ENCODE data around the gene CACNA1E. TPM values are rescaled to one million over a fixed set of nuclear protein-coding genes. Genes with fewer than 3 reads are reported as not detected.

CACNA1E gene
- total RNA-seq, 1 donor from 2014 or later = 0.52 TPM

GRCh38 chr1:181556631-181557030, 73.3 kb downstream of the CACNA1E start:
- no peak overlapping the region for H3K9ac ChIP-seq (ENCODE audit: low read depth in 1 of 3, low read length in 3 of 3)
- no peak overlapping the region for H3K27ac ChIP-seq (ENCODE audit: low read depth, low read length)
- no peaks in the 10 kb centered on the region for H3K4me1 ChIP-seq (ENCODE audit: control insufficient read depth in 3 of 3, insufficient read depth in 3 of 3, low read length in 3 of 3)
- H3K9me3 ChIP-seq (ENCODE audit: control insufficient read depth in 3 of 3, low read length in 3 of 3) = no peaks in the 10 kb centered on the region
- no peak overlapping the region for H3K4me3 ChIP-seq (ENCODE audit: low read length in 3 of 3)
- H3K36me3 ChIP-seq (ENCODE audit: control insufficient read depth in 3 of 3, insufficient read depth in 3 of 3, low read length in 3 of 3) = no peaks in the 10 kb centered on the region
- peaks cover 0 to 7% (median 0%) of the 10 kb centered on the region in 3 donors for H3K27me3 ChIP-seq (ENCODE audit: control insufficient read depth in 3 of 3, insufficient read depth in 3 of 3, low read length in 3 of 3)

GRCh38 chr1:181557313-181557712, 74.0 kb downstream of the CACNA1E start:
- Histone ChIP-seq H3K4me1 (ENCODE audit: control insufficient read depth in 3 of 3, insufficient read depth in 3 of 3, low read length in 3 of 3) (no peaks in the 10 kb centered on the region), H3K4me3 (ENCODE audit: low read length in 3 of 3) (no peak overlapping the region), H3K27ac (ENCODE audit: low read depth, low read length) (no peak overlapping the region), H3K9ac (ENCODE audit: low read depth in 1 of 3, low read length in 3 of 3) (no peak overlapping the region), H3K36me3 (ENCODE audit: control insufficient read depth in 3 of 3, insufficient read depth in 3 of 3, low read length in 3 of 3) (no peaks in the 10 kb centered on the region), H3K9me3 (ENCODE audit: control insufficient read depth in 3 of 3, low read length in 3 of 3) (no peaks in the 10 kb centered on the region), H3K27me3 (ENCODE audit: control insufficient read depth in 3 of 3, insufficient read depth in 3 of 3, low read length in 3 of 3) (peaks cover 0 to 7% (median 0%) of the 10 kb centered on the region in 3 donors)

GRCh38 chr1:181558416-181558815, 75.1 kb downstream of the CACNA1E start:
- no peak overlapping the region for H3K27ac ChIP-seq (ENCODE audit: low read depth, low read length)
- H3K9ac ChIP-seq (ENCODE audit: low read depth in 1 of 3, low read length in 3 of 3) = no peak overlapping the region
- no peaks in the 10 kb centered on the region for H3K9me3 ChIP-seq (ENCODE audit: control insufficient read depth in 3 of 3, low read length in 3 of 3)
- peaks cover 0 to 7% (median 0%) of the 10 kb centered on the region in 3 donors for H3K27me3 ChIP-seq (ENCODE audit: control insufficient read depth in 3 of 3, insufficient read depth in 3 of 3, low read length in 3 of 3)
- H3K4me1 ChIP-seq (ENCODE audit: control insufficient read depth in 3 of 3, insufficient read depth in 3 of 3, low read length in 3 of 3) = no peaks in the 10 kb centered on the region
- H3K4me3 ChIP-seq (ENCODE audit: low read length in 3 of 3) = no peak overlapping the region
- no peaks in the 10 kb centered on the region for H3K36me3 ChIP-seq (ENCODE audit: control insufficient read depth in 3 of 3, insufficient read depth in 3 of 3, low read length in 3 of 3)

GRCh38 chr1:181559142-181559541, 75.8 kb downstream of the CACNA1E start:
- H3K27me3 ChIP-seq (ENCODE audit: control insufficient read depth in 3 of 3, insufficient read depth in 3 of 3, low read length in 3 of 3) = peaks cover 0 to 7% (median 0%) of the 10 kb centered on the region in 3 donors
- no peaks in the 10 kb centered on the region for H3K9me3 ChIP-seq (ENCODE audit: control insufficient read depth in 3 of 3, low read length in 3 of 3)
- no peak overlapping the region for H3K9ac ChIP-seq (ENCODE audit: low read depth in 1 of 3, low read length in 3 of 3)
- no peaks in the 10 kb centered on the region for H3K36me3 ChIP-seq (ENCODE audit: control insufficient read depth in 3 of 3, insufficient read depth in 3 of 3, low read length in 3 of 3)
- H3K27ac ChIP-seq (ENCODE audit: low read depth, low read length) = no peak overlapping the region
- no peaks in the 10 kb centered on the region for H3K4me1 ChIP-seq (ENCODE audit: control insufficient read depth in 3 of 3, insufficient read depth in 3 of 3, low read length in 3 of 3)
- H3K4me3 ChIP-seq (ENCODE audit: low read length in 3 of 3) = no peak overlapping the region

- Histone ChIP-seq H3K4me3 (ENCODE audit: low read length in 3 of 3) (no peak overlapping the region), H3K9ac (ENCODE audit: low read depth in 1 of 3, low read length in 3 of 3) (no peak overlapping the region), H3K36me3 (ENCODE audit: control insufficient read depth in 3 of 3, insufficient read depth in 3 of 3, low read length in 3 of 3) (no peaks in the 10 kb centered on the region), H3K9me3 (ENCODE audit: control insufficient read depth in 3 of 3, low read length in 3 of 3) (no peaks in the 10 kb centered on the region), H3K27ac (ENCODE audit: low read depth, low read length) (no peak overlapping the region), H3K4me1 (ENCODE audit: control insufficient read depth in 3 of 3, insufficient read depth in 3 of 3, low read length in 3 of 3) (no peaks in the 10 kb centered on the region), H3K27me3 (ENCODE audit: control insufficient read depth in 3 of 3, insufficient read depth in 3 of 3, low read length in 3 of 3) (no peaks in the 10 kb centered on the region)
These were observed 79.1 kb downstream of the CACNA1E start for GRCh38 chr1:181562395-181562794.

GRCh38 chr1:181568736-181569135, 85.4 kb downstream of the CACNA1E start:
- no peak overlapping the region for H3K4me3 ChIP-seq (ENCODE audit: low read length in 3 of 3)
- no peaks in the 10 kb centered on the region for H3K4me1 ChIP-seq (ENCODE audit: control insufficient read depth in 3 of 3, insufficient read depth in 3 of 3, low read length in 3 of 3)
- H3K9ac ChIP-seq (ENCODE audit: low read depth in 1 of 3, low read length in 3 of 3) = no peak overlapping the region
- no peaks in the 10 kb centered on the region for H3K36me3 ChIP-seq (ENCODE audit: control insufficient read depth in 3 of 3, insufficient read depth in 3 of 3, low read length in 3 of 3)
- no peaks in the 10 kb centered on the region for H3K27me3 ChIP-seq (ENCODE audit: control insufficient read depth in 3 of 3, insufficient read depth in 3 of 3, low read length in 3 of 3)
- H3K9me3 ChIP-seq (ENCODE audit: control insufficient read depth in 3 of 3, low read length in 3 of 3) = no peaks in the 10 kb centered on the region
- no peak overlapping the region for H3K27ac ChIP-seq (ENCODE audit: low read depth, low read length)

- no peaks in the 10 kb centered on the region for H3K27me3 ChIP-seq (ENCODE audit: control insufficient read depth in 3 of 3, insufficient read depth in 3 of 3, low read length in 3 of 3)
- no peaks in the 10 kb centered on the region for H3K9me3 ChIP-seq (ENCODE audit: control insufficient read depth in 3 of 3, low read length in 3 of 3)
- H3K4me1 ChIP-seq (ENCODE audit: control insufficient read depth in 3 of 3, insufficient read depth in 3 of 3, low read length in 3 of 3) = no peaks in the 10 kb centered on the region
- no peak overlapping the region for H3K9ac ChIP-seq (ENCODE audit: low read depth in 1 of 3, low read length in 3 of 3)
- H3K27ac ChIP-seq (ENCODE audit: low read depth, low read length) = no peak overlapping the region
- H3K36me3 ChIP-seq (ENCODE audit: control insufficient read depth in 3 of 3, insufficient read depth in 3 of 3, low read length in 3 of 3) = no peaks in the 10 kb centered on the region
- H3K4me3 ChIP-seq (ENCODE audit: low read length in 3 of 3) = no peak overlapping the region
These were observed 94.2 kb downstream of the CACNA1E start for GRCh38 chr1:181577475-181577874.

GRCh38 chr1:181583598-181583997, 100.3 kb downstream of the CACNA1E start:
- H3K4me3 ChIP-seq (ENCODE audit: low read length in 3 of 3) = no peak overlapping the region
- no peak overlapping the region for H3K27ac ChIP-seq (ENCODE audit: low read depth, low read length)
- H3K27me3 ChIP-seq (ENCODE audit: control insufficient read depth in 3 of 3, insufficient read depth in 3 of 3, low read length in 3 of 3) = peaks cover 0 to 6% (median 5%) of the 10 kb centered on the region in 3 donors
- H3K9me3 ChIP-seq (ENCODE audit: control insufficient read depth in 3 of 3, low read length in 3 of 3) = no peaks in the 10 kb centered on the region
- no peaks in the 10 kb centered on the region for H3K4me1 ChIP-seq (ENCODE audit: control insufficient read depth in 3 of 3, insufficient read depth in 3 of 3, low read length in 3 of 3)
- no peak overlapping the region for H3K9ac ChIP-seq (ENCODE audit: low read depth in 1 of 3, low read length in 3 of 3)
- H3K36me3 ChIP-seq (ENCODE audit: control insufficient read depth in 3 of 3, insufficient read depth in 3 of 3, low read length in 3 of 3) = no peaks in the 10 kb centered on the region

- Histone ChIP-seq H3K27me3 (ENCODE audit: control insufficient read depth in 3 of 3, insufficient read depth in 3 of 3, low read length in 3 of 3) (peaks cover 0 to 6% (median 5%) of the 10 kb centered on the region in 3 donors), H3K4me3 (ENCODE audit: low read length in 3 of 3) (no peak overlapping the region), H3K9me3 (ENCODE audit: control insufficient read depth in 3 of 3, low read length in 3 of 3) (no peaks in the 10 kb centered on the region), H3K9ac (ENCODE audit: low read depth in 1 of 3, low read length in 3 of 3) (no peak overlapping the region), H3K4me1 (ENCODE audit: control insufficient read depth in 3 of 3, insufficient read depth in 3 of 3, low read length in 3 of 3) (no peaks in the 10 kb centered on the region), H3K27ac (ENCODE audit: low read depth, low read length) (no peak overlapping the region), H3K36me3 (ENCODE audit: control insufficient read depth in 3 of 3, insufficient read depth in 3 of 3, low read length in 3 of 3) (no peaks in the 10 kb centered on the region)
These were observed 104.6 kb downstream of the CACNA1E start for GRCh38 chr1:181587870-181588438.

GRCh38 chr1:181588631-181589030, 105.3 kb downstream of the CACNA1E start:
- Histone ChIP-seq H3K4me3 (ENCODE audit: low read length in 3 of 3) (no peak overlapping the region), H3K27me3 (ENCODE audit: control insufficient read depth in 3 of 3, insufficient read depth in 3 of 3, low read length in 3 of 3) (peaks cover 0 to 6% (median 5%) of the 10 kb centered on the region in 3 donors), H3K9ac (ENCODE audit: low read depth in 1 of 3, low read length in 3 of 3) (no peak overlapping the region)

More at GRCh38 chr1:181588631-181589030, 105.3 kb downstream of the CACNA1E start:
- no peaks in the 10 kb centered on the region for H3K36me3 ChIP-seq (ENCODE audit: control insufficient read depth in 3 of 3, insufficient read depth in 3 of 3, low read length in 3 of 3)
- no peaks in the 10 kb centered on the region for H3K9me3 ChIP-seq (ENCODE audit: control insufficient read depth in 3 of 3, low read length in 3 of 3)
- H3K27ac ChIP-seq (ENCODE audit: low read depth, low read length) = no peak overlapping the region
- no peaks in the 10 kb centered on the region for H3K4me1 ChIP-seq (ENCODE audit: control insufficient read depth in 3 of 3, insufficient read depth in 3 of 3, low read length in 3 of 3)
